Memory B cell (primary cell): Measurements from ENCODE around the gene ZCCHC9.
"Not testable (repeated sequence)": the region's sequence is repeated elsewhere in the genome, so short reads cannot be mapped to it uniquely, and the experiment has no call there.

Experiments used
- ATAC-seq: fragments of 150-1000 bp; cut with Tn5 transposase; 2 replicates; pipeline ENCODE4 v1.10.0; 2021; ENCODE audit warnings: low read depth, mild to moderate bottlenecking, moderate library complexity
- DNase-seq, 2 donors: peaks; one replicate each; pipeline ENCODE4 v3.0.0; 2022; ENCODE audit warnings: low spot score in 2 of 2
- H3K27ac Mint-ChIP-seq: one replicate; pipeline ENCODE4 v1.8.0; 2022; ENCODE audit warnings: mild to moderate bottlenecking, moderate library complexity, mixed read lengths
- H3K27me3 Mint-ChIP-seq: one replicate; pipeline ENCODE4 v1.8.0; 2022; ENCODE audit warnings: mixed read lengths
- H3K36me3 Mint-ChIP-seq: one replicate; pipeline ENCODE4 v1.8.0; 2022; ENCODE audit warnings: mild to moderate bottlenecking, mixed read lengths
- H3K4me1 Mint-ChIP-seq: one replicate; pipeline ENCODE4 v1.8.0; 2022; ENCODE audit warnings: mixed read lengths
- H3K4me3 Mint-ChIP-seq: one replicate; pipeline ENCODE4 v1.8.0; 2022; ENCODE audit warnings: mild to moderate bottlenecking, moderate library complexity, mixed read lengths
- H3K9me3 Mint-ChIP-seq: one replicate; pipeline ENCODE4 v1.8.0; 2022; ENCODE audit warnings: mixed read lengths

The ZCCHC9 gene

GRCh38 chr5:81315830-81316229 is 14.4 kb downstream of the ZCCHC9 start:
- peaks cover 2% of the 10 kb centered on the region for H3K4me1 Mint-ChIP-seq
- H3K4me3 Mint-ChIP-seq: no peak overlapping the region
- no peak overlapping the region for H3K27ac Mint-ChIP-seq
- peaks cover 15% of the 10 kb centered on the region for H3K36me3 Mint-ChIP-seq
- DNase-seq (no peak), ATAC-seq (no peak)
- no peaks in the 10 kb centered on the region for H3K27me3 Mint-ChIP-seq
- H3K9me3 Mint-ChIP-seq: peaks cover 1% of the 10 kb centered on the region

- no peak overlapping the region for H3K4me3 Mint-ChIP-seq
- no peaks in the 10 kb centered on the region for H3K27me3 Mint-ChIP-seq
- peaks cover 2% of the 10 kb centered on the region for H3K4me1 Mint-ChIP-seq
- H3K27ac Mint-ChIP-seq: no peak overlapping the region
- no peak for ATAC-seq
- peaks cover 1% of the 10 kb centered on the region for H3K9me3 Mint-ChIP-seq
- DNase-seq: no peak
- peaks cover 9% of the 10 kb centered on the region for H3K36me3 Mint-ChIP-seq
Measured at GRCh38 chr5:81316571-81316970, 15.2 kb downstream of the ZCCHC9 start.

- ATAC-seq (no peak), DNase-seq (no peak)
- peaks cover 2% of the 10 kb centered on the region for H3K4me1 Mint-ChIP-seq
- H3K4me3 Mint-ChIP-seq: no peak overlapping the region
- peaks cover 6% of the 10 kb centered on the region for H3K36me3 Mint-ChIP-seq
- H3K27ac Mint-ChIP-seq: no peak overlapping the region
- peaks cover 1% of the 10 kb centered on the region for H3K9me3 Mint-ChIP-seq
- no peaks in the 10 kb centered on the region for H3K27me3 Mint-ChIP-seq
Measured at GRCh38 chr5:81317536-81317935, 16.1 kb downstream of the ZCCHC9 start.

- Mint-ChIP-seq H3K4me1 (no peaks in the 10 kb centered on the region), H3K36me3 (no peaks in the 10 kb centered on the region), H3K27me3 (peaks cover 2% of the 10 kb centered on the region), H3K4me3 (no peak overlapping the region), H3K27ac (no peak overlapping the region), H3K9me3 (no peaks in the 10 kb centered on the region)
- no peak for ATAC-seq
- no peak for DNase-seq
Measured at GRCh38 chr5:81326554-81326953, 25.2 kb downstream of the ZCCHC9 start.

- Mint-ChIP-seq H3K9me3 (peaks cover 4% of the 10 kb centered on the region), H3K27me3 (peaks cover 6% of the 10 kb centered on the region), H3K4me1 (no peaks in the 10 kb centered on the region), H3K36me3 (peaks cover 2% of the 10 kb centered on the region), H3K27ac (no peak overlapping the region), H3K4me3 (no peak overlapping the region)
- ATAC-seq (no peak), DNase-seq (no peak)
Measured at GRCh38 chr5:81334304-81335061, 33.1 kb downstream of the ZCCHC9 start.

GRCh38 chr5:81335946-81336345 is 34.6 kb downstream of the ZCCHC9 start:
- Mint-ChIP-seq H3K27ac (no peak overlapping the region), H3K4me3 (no peak overlapping the region), H3K36me3 (peaks cover 2% of the 10 kb centered on the region), H3K4me1 (no peaks in the 10 kb centered on the region), H3K27me3 (peaks cover 7% of the 10 kb centered on the region), H3K9me3 (peaks cover 4% of the 10 kb centered on the region)
- ATAC-seq (no peak), DNase-seq (no peak)

- ATAC-seq (no peak), DNase-seq (no peak)
- Mint-ChIP-seq H3K36me3 (peaks cover 2% of the 10 kb centered on the region), H3K9me3 (peaks cover 4% of the 10 kb centered on the region), H3K27me3 (peaks cover 7% of the 10 kb centered on the region), H3K4me1 (no peaks in the 10 kb centered on the region), H3K27ac (no peak overlapping the region), H3K4me3 (no peak overlapping the region)
Measured at GRCh38 chr5:81336556-81336955, 35.2 kb downstream of the ZCCHC9 start.

GRCh38 chr5:81337803-81338202 is 36.4 kb downstream of the ZCCHC9 start:
- Mint-ChIP-seq H3K27me3 (peaks cover 8% of the 10 kb centered on the region), H3K4me3 (no peak overlapping the region), H3K36me3 (peaks cover 2% of the 10 kb centered on the region), H3K4me1 (no peaks in the 10 kb centered on the region), H3K9me3 (peaks cover 4% of the 10 kb centered on the region), H3K27ac (no peak overlapping the region)
- ATAC-seq (no peak), DNase-seq (no peak)

GRCh38 chr5:81338213-81338612 is 36.8 kb downstream of the ZCCHC9 start:
- DNase-seq, H3K9me3 Mint-ChIP-seq, H3K36me3 Mint-ChIP-seq, H3K4me1 Mint-ChIP-seq, H3K4me3 Mint-ChIP-seq, H3K27me3 Mint-ChIP-seq, H3K27ac Mint-ChIP-seq, ATAC-seq: not testable (repeated sequence)

GRCh38 chr5:81344736-81345135 is 43.3 kb downstream of the ZCCHC9 start:
- Mint-ChIP-seq H3K4me1 (no peaks in the 10 kb centered on the region), H3K27me3 (peaks cover 4% of the 10 kb centered on the region), H3K9me3 (no peaks in the 10 kb centered on the region), H3K36me3 (no peaks in the 10 kb centered on the region), H3K27ac (no peak overlapping the region), H3K4me3 (no peak overlapping the region)
- DNase-seq (no peak), ATAC-seq (no peak)

- H3K4me3 Mint-ChIP-seq: no peak overlapping the region
- ATAC-seq (no peak), DNase-seq (no peak)
- H3K27ac Mint-ChIP-seq: no peak overlapping the region
- no peaks in the 10 kb centered on the region for H3K4me1 Mint-ChIP-seq
- peaks cover 4% of the 10 kb centered on the region for H3K27me3 Mint-ChIP-seq
- H3K36me3 Mint-ChIP-seq: no peaks in the 10 kb centered on the region
- no peaks in the 10 kb centered on the region for H3K9me3 Mint-ChIP-seq
Measured at GRCh38 chr5:81345411-81346003, 44.1 kb downstream of the ZCCHC9 start.

GRCh38 chr5:81349161-81349560 is 47.8 kb downstream of the ZCCHC9 start:
- H3K27ac Mint-ChIP-seq: no peak overlapping the region
- no peaks in the 10 kb centered on the region for H3K36me3 Mint-ChIP-seq
- H3K4me3 Mint-ChIP-seq: no peak overlapping the region
- DNase-seq (no peak), ATAC-seq (no peak)
- peaks cover 4% of the 10 kb centered on the region for H3K27me3 Mint-ChIP-seq
- H3K4me1 Mint-ChIP-seq: no peaks in the 10 kb centered on the region
- no peaks in the 10 kb centered on the region for H3K9me3 Mint-ChIP-seq

GRCh38 chr5:81350507-81350906 is 49.1 kb downstream of the ZCCHC9 start:
- Mint-ChIP-seq H3K9me3 (no peaks in the 10 kb centered on the region), H3K36me3 (no peaks in the 10 kb centered on the region), H3K27me3 (peaks cover 1% of the 10 kb centered on the region), H3K4me3 (no peak overlapping the region), H3K27ac (no peak overlapping the region), H3K4me1 (no peaks in the 10 kb centered on the region)
- DNase-seq (no peak), ATAC-seq (no peak)

GRCh38 chr5:81353189-81353588 is 51.8 kb downstream of the ZCCHC9 start:
- Mint-ChIP-seq H3K36me3 (no peaks in the 10 kb centered on the region), H3K4me3 (no peak overlapping the region), H3K9me3 (no peaks in the 10 kb centered on the region), H3K27ac (no peak overlapping the region), H3K4me1 (no peaks in the 10 kb centered on the region), H3K27me3 (peaks cover 1% of the 10 kb centered on the region)
- ATAC-seq (no peak), DNase-seq (no peak)

GRCh38 chr5:81354093-81354492 is 52.7 kb downstream of the ZCCHC9 start:
- H3K4me3 Mint-ChIP-seq: no peak overlapping the region
- no peak for ATAC-seq

More at GRCh38 chr5:81354093-81354492, 52.7 kb downstream of the ZCCHC9 start:
- H3K27ac Mint-ChIP-seq: no peak overlapping the region
- no peak for DNase-seq
- peaks cover 3% of the 10 kb centered on the region for H3K27me3 Mint-ChIP-seq
- H3K36me3 Mint-ChIP-seq: no peaks in the 10 kb centered on the region
- no peaks in the 10 kb centered on the region for H3K4me1 Mint-ChIP-seq
- H3K9me3 Mint-ChIP-seq: no peaks in the 10 kb centered on the region
